NAMALWA (cell line): Measurements from ENCODE around the gene TMTC3.
"Not testable (repeated sequence)": the region's sequence is repeated elsewhere in the genome, so short reads cannot be mapped to it uniquely, and the experiment has no call there.

Experiments
- DNase-seq: peaks from one replicate; pipeline ENCODE4 v3.0.0-alpha.2; 2015; ENCODE audit warnings: low spot score

TMTC3 gene

DNA sequence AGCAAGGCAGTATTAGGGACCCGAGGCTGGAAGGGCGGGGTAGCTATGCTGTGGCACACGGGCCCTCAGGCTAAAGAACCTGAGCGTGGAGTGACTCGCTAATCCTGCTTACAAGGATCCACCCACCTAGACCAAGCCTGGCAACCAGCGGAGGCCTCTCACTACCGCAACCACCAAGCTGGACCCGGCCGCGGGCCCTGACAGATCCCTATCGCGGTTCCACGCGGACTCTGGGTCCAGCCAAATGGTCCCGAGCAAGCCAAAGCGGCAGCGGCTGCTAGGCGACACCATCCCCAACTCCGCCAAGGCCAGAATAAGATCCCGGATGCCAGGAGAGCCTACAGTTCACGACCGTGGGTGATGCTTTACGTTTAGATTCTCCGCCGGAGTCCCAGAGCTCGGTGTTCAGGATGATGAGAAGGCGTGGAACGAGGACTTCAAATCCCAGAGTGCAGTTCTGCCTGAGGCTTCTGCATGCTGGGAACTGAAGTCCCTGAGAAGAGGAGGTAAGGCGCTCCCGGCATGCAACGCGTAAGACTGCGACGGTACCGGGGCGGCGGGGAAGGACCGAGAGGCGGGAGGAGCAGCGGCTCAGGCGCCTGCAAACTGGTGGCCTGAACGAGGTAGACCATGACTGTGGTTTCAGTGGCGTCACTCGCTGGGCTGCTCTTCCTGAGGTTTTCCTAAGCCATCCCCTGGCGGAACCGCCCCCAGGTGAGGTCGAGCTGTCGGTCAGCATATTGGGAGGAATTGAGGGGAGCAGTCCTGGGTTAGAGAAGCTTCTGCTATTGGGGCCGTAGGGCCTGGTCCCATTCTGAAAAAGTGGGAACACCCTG is at the start of gene TMTC3, which contains the start of gene CEP290:
Gene TMTC3 (plus strand): TSS at position 534 of the 836 bp plus-strand sequence. CDS start 6,009 bp downstream, outside the sequence.
Gene CEP290 (minus strand): TSS at position 315 of the 836 bp plus-strand sequence. CDS start 781 bp downstream, outside the sequence.
- DNase-seq = peak; percentile 99

GRCh38 chr12:88092771-88093170 is 49.3 kb upstream of the TMTC3 start:
- no peak for DNase-seq

DNA sequence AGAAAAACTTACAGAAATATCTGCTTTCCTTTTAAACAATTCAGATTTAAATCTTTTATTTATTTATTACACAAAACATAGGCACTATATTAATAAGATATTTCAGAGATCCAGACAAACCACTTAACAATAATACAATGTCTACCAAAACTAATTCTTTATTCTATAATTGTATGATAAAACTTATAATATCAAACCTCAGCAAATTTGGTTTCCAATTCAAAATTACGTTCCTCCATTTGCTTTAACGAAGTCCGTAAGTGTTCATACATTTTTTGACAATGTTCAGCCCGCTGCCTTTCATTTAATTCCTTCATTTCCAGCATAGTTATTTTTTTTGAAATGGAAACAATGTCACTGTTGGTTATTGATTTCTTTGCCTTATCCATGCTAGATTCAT is 48.5 kb upstream of the TMTC3 start:
- no peak for DNase-seq

DNA sequence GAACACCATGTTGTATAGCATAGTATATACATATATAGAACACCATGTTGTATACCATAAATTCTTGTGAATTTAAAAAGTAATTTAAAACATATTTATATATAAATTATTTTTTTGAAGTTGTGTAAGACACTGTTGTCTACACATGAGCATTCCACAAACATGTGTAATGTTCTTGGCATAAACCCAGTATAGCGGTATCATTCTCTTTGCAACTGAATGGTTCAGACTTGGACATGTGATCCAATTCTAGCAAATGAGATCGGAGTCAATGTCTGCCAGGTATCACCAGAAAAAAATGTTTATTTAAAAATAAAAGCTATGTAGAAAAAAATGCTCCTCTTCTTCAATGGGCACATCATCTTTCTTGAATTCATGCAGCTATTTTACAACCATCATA is 34.1 kb upstream of the TMTC3 start:
- DNase-seq = no peak

GRCh38 chr12:88111074-88111652 is 30.9 kb upstream of the TMTC3 start:
- peak; percentile 39 for DNase-seq

DNA sequence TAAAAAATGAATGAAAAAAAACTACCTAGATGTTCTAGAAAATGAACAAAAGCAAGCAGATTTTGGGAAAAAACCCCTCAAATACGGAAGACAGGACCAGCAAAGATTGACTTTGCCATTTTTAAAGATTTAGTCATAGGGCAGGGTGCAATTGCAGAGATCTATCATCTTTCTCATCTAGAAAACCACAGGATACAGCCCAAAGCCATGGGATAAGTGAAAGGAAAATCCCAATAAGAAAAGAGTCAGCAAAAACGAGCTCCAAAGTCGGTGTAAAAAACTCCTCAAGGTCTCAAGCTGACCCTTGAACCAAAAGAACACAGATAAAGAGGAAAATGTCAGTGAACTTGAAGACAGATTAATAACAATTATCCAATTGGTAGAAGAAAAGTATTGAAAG is 28.2 kb upstream of the TMTC3 start:
- DNase-seq = no peak

DNA sequence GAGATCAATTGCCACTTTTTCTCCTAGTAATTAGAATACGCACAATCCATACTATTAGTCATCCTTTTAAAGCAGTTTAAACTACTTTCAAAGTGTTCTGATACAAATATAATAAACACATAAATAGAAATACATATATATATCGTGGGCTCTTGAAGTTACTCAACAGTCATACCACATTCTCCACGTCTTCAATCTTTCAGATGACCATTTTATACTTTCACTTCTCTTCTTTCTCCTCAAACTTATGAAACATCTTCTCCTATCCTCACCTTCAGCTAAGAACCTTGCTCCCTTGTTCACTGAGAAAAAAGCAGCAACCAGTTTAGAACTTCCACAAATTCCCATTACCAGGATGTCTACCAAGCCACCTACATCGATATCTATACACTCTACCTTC is 19.4 kb upstream of the TMTC3 start:
- no peak for DNase-seq

DNA sequence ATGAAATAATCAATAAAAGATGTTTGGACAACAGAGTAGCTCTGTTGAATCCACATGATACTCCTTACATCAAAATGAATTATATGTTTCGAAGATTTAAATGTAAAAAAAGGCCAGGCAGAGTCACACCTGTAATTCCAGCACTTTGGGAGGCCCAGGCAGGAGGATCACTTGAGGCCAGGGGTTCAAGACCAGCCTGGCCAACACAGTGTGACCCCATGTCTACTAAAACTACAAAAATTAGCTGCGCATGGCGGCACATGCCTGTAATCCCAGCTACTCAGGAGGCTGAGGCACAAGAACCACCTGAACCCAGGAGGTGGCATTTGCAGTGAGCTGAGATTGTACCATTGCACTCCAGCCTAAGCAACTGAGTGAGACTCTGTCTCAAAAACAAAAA is 15.0 kb upstream of the TMTC3 start:
- DNase-seq = no peak

- no peak for DNase-seq
These were observed 14.3 kb upstream of the TMTC3 start for GRCh38 chr12:88127855-88128254.

DNA sequence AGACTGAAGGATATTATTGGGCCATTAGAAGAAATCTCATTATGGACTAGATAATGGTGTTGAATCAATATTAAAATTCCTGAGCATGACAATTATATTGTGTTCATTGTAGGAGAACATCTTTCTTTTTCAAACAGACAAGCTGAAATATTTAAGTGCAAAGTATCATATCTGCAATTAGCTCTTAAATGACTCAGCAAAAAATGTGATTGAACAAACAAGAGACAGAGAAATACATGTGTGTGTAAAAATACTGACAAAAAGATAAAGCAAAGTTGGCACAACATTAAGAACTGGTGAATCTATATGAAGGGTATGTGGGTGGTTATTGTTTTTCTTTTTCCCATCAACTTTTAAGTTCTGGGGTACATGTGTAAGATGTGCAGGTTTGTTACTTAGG is 9.7 kb upstream of the TMTC3 start:
- DNase-seq = no peak

- not testable (repeated sequence) for DNase-seq
These were observed 8.9 kb upstream of the TMTC3 start for GRCh38 chr12:88133181-88133580.

DNA sequence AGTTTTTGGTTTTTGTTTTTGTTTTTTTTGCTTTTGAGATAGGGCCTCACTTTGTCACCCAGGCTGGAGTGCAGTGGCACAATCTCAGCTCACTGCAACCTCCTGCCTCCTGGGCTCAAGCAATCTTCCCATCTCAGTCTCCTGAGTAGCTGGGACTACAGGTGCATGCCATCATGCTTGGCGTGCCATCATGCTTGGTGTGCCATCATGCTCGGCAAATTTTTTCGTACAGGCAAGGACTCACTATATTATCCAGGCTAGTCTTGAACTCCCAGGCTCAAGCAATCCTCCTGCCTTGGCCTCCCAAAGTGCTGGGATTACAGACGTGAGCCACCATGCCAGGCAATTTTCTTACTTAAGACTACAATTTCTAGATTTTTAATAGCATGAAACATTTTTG is 2.4 kb upstream of the TMTC3 start:
- not testable (repeated sequence) for DNase-seq

DNA sequence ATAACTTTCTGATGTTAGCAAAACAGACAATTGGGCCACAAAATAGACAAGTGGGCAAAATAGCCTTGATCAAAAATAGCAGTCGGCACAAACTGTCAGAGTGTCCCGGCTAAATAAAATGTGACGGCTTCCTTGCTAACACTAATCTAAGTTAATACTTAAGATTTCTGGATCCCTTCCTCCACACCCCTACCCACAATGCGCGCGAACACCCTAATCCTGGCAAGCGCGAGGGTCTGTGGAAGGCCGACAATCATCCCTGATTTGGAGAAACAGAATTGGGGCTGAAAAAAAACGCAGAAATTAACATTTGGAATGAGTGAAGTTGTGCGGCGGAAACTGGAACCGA is 708 bp upstream of the TMTC3 start:
- no peak for DNase-seq

DNA sequence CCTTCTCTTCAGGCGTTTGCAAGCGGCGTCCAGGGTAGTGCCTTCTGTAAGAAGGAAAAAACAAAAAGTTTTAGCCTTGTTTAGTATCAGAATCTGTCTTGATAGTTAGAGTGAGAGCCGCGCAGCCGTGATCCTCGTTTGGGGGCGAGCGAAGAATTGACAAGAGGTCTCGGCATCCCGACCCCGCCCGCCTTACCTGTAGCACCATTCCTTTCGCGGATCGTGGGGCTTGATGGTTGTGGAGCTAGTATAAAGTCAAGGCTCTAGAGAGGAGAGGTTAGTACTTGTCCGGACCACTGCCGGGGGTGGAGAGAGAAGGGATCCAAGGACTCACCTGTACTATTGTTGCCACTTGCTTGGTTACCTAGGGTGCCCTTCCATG is 494 bp downstream of the TMTC3 start:
- DNase-seq = no peak

- DNase-seq = no peak
These were observed 1.9 kb downstream of the TMTC3 start for GRCh38 chr12:88144037-88144436.

DNA sequence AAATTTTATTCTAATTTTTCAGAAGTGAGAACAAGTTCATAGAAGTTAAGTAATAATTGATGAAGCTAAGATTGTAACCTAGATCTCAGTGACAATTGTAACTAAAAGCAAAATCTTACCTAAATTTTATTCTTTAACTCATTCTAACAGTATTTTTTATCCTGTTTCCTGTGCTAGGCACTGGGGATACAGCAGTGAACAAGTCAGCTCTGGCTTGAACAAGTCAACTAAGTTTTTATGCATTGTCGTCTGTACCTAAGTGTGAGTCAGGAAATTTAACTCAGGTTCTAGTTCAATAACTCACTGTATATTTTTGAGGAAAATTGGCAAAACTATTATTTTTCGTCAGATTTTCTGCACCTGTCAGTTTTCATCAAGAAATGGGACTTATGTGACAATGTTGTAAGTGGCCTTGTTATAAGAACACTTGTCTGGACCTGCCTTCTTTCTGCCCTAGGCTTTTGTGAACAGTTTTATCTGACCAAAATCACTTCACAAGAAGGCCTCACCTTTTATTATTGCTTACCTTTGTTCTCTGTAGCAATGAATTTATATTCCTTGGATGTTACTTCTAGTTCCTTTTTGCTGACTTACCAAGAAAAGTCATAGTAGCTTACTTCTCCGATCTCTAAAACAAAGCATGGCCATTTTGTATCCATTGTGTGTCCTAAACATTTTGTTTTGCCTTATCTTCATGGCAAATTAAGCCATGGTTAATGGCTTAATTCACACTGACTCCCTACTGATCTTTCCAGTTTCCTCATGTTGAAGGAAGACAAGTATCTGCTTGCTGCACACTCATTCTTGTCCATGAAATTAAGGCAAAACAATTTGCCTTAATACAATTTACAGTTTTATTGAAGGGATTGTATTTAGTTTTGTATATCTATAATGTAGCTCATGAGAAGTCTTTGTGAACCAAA is 2.7 kb downstream of the TMTC3 start:
- no peak for DNase-seq

- no peak for DNase-seq
These were observed 3.7 kb downstream of the TMTC3 start for GRCh38 chr12:88145567-88146505.

DNA sequence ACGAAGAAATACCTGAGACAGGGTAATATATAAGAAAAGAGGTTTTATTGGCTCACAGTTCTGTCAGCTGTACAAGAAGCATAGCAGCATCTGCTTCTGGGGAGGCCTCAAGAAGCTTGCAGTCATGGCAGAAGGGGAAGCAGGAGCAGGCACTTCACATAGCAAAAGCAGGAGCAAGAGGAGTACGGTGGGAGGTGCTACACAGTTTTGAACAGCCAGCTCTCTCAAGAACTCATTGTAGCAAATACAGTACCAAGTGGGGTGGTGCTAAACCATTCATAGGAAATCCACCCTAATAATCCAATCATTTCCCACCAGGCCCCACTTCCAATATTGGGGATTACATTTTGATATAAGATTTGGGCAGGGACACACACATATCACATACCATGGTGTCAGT is 8.0 kb downstream of the TMTC3 start:
- DNase-seq = no peak

- DNase-seq = peak; percentile 37
These were observed 11.9 kb downstream of the TMTC3 start for GRCh38 chr12:88153959-88154358.

DNA sequence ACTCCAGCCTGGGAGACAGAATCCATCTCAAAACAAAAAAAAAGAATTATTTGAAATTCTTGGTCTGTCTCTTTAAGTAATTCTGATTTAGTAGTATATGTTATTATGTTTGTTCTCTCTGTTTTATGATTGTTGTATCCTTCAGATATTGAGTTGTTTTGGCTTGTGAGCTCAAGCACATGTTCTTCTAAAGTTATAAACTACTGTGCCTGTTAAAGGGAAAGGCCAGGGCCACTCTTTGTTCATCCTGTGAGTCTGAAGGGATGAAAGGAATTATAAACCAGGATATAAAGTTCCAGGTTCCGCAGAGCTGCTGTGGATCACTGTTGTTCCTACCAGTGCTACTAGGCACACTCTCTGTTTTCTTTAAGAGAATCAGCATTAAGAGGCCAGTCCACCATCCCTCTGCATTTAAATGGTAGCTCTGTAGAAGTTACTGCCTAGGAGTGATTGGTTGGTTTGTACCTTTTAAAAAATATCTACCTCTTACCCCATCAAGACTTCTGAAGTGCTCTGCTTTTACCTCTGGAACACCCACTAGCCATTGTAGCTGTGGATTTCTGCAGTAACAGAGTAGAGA is 14.1 kb downstream of the TMTC3 start:
- DNase-seq = no peak

DNA sequence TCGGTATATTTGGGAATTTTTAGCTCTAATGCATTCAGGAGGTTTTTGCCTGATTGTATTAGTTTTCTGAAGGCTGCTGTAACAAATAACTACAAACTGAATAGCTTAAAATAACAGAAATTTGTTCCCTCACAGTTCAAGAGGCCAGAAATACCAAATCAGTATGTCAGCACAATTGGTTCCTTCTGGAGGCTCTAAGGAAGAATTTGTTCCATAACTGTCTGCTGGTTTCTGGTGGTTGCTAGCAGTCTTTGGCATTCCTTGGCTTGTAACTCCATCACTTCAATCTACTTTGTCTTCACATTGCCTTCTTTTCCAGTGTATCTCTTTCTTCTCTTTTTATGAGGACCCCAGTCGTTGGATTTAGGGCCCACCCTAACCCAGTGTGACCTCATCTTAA is 21.3 kb downstream of the TMTC3 start:
- no peak for DNase-seq
